ENCODE results near the gene IGF2BP2. TPM values are rescaled to one million over a fixed set of nuclear protein-coding genes. Genes with fewer than 3 reads are reported as not detected.

The IGF2BP2 gene
- total RNA-seq, 1 donor from 2014 or later = 101 TPM

GRCh38 chr3:185721970-185722369, 102.9 kb downstream of the IGF2BP2 start:
- no peak overlapping the region for H3K4me3 Mint-ChIP-seq (ENCODE audit: unreplicated experiment)

GRCh38 chr3:185720326-185720725, 104.5 kb downstream of the IGF2BP2 start:
- peaks cover 7% of the 10 kb centered on the region for H3K36me3 Mint-ChIP-seq (ENCODE audit: unreplicated experiment)
- TF ChIP-seq CTCF (IDR thresholded peaks at IDR 0.05) = no peak
- H3K4me1 Mint-ChIP-seq (ENCODE audit: unreplicated experiment) = peaks cover 60% of the 10 kb centered on the region

More at GRCh38 chr3:185721970-185722369, 102.9 kb downstream of the IGF2BP2 start:
- no peaks in the 10 kb centered on the region for H3K27me3 Mint-ChIP-seq (ENCODE audit: unreplicated experiment)
- DNase-seq (ENCODE audit: extremely low spot score, unreplicated experiment) = no peak
- H3K9me3 Mint-ChIP-seq (ENCODE audit: unreplicated experiment) = no peaks in the 10 kb centered on the region
- no peak overlapping the region for H3K27ac Mint-ChIP-seq (ENCODE audit: unreplicated experiment)
- peaks cover 8% of the 10 kb centered on the region for H3K36me3 Mint-ChIP-seq (ENCODE audit: unreplicated experiment)
- TF ChIP-seq CTCF (IDR thresholded peaks at IDR 0.05) = no peak
- peaks cover 56% of the 10 kb centered on the region for H3K4me1 Mint-ChIP-seq (ENCODE audit: unreplicated experiment)

GRCh38 chr3:185718736-185719593, 105.9 kb downstream of the IGF2BP2 start:
- Mint-ChIP-seq H3K36me3 (ENCODE audit: unreplicated experiment) (peaks cover 6% of the 10 kb centered on the region), H3K27me3 (ENCODE audit: unreplicated experiment) (no peaks in the 10 kb centered on the region), H3K9me3 (ENCODE audit: unreplicated experiment) (no peaks in the 10 kb centered on the region), H3K27ac (ENCODE audit: unreplicated experiment) (peak overlapping the region; percentile 90), H3K4me1 (ENCODE audit: unreplicated experiment) (peaks cover 57% of the 10 kb centered on the region), H3K4me3 (ENCODE audit: unreplicated experiment) (no peak overlapping the region)
- DNase-seq (ENCODE audit: extremely low spot score, unreplicated experiment) = no peak
- no peak for TF ChIP-seq CTCF (IDR thresholded peaks at IDR 0.05)

More at GRCh38 chr3:185720326-185720725, 104.5 kb downstream of the IGF2BP2 start:
- Mint-ChIP-seq H3K27me3 (ENCODE audit: unreplicated experiment) (no peaks in the 10 kb centered on the region), H3K9me3 (ENCODE audit: unreplicated experiment) (no peaks in the 10 kb centered on the region), H3K4me3 (ENCODE audit: unreplicated experiment) (no peak overlapping the region), H3K27ac (ENCODE audit: unreplicated experiment) (no peak overlapping the region)
- DNase-seq (ENCODE audit: extremely low spot score, unreplicated experiment) = no peak

- Mint-ChIP-seq H3K4me1 (ENCODE audit: unreplicated experiment) (peaks cover 51% of the 10 kb centered on the region), H3K27me3 (ENCODE audit: unreplicated experiment) (no peaks in the 10 kb centered on the region), H3K27ac (ENCODE audit: unreplicated experiment) (peak overlapping the region; percentile 90), H3K4me3 (ENCODE audit: unreplicated experiment) (no peak overlapping the region), H3K9me3 (ENCODE audit: unreplicated experiment) (no peaks in the 10 kb centered on the region), H3K36me3 (ENCODE audit: unreplicated experiment) (peaks cover 6% of the 10 kb centered on the region)
- no peak for TF ChIP-seq CTCF (IDR thresholded peaks at IDR 0.05)
- no peak for DNase-seq (ENCODE audit: extremely low spot score, unreplicated experiment)
Measured at GRCh38 chr3:185717627-185718402, 107.0 kb downstream of the IGF2BP2 start.

- H3K36me3 Mint-ChIP-seq (ENCODE audit: unreplicated experiment) = peaks cover 6% of the 10 kb centered on the region
- peak overlapping the region; percentile 90 for H3K27ac Mint-ChIP-seq (ENCODE audit: unreplicated experiment)
- peaks cover 51% of the 10 kb centered on the region for H3K4me1 Mint-ChIP-seq (ENCODE audit: unreplicated experiment)
- TF ChIP-seq CTCF (IDR thresholded peaks at IDR 0.05) = no peak
- DNase-seq (ENCODE audit: extremely low spot score, unreplicated experiment) = no peak
- H3K9me3 Mint-ChIP-seq (ENCODE audit: unreplicated experiment) = no peaks in the 10 kb centered on the region
- no peaks in the 10 kb centered on the region for H3K27me3 Mint-ChIP-seq (ENCODE audit: unreplicated experiment)
- no peak overlapping the region for H3K4me3 Mint-ChIP-seq (ENCODE audit: unreplicated experiment)
Measured at GRCh38 chr3:185717121-185717520, 107.7 kb downstream of the IGF2BP2 start.

Data from osteocyte (in vitro differentiated cells).